ENCODE results near the gene PTBP1.

PTBP1 gene

DNA sequence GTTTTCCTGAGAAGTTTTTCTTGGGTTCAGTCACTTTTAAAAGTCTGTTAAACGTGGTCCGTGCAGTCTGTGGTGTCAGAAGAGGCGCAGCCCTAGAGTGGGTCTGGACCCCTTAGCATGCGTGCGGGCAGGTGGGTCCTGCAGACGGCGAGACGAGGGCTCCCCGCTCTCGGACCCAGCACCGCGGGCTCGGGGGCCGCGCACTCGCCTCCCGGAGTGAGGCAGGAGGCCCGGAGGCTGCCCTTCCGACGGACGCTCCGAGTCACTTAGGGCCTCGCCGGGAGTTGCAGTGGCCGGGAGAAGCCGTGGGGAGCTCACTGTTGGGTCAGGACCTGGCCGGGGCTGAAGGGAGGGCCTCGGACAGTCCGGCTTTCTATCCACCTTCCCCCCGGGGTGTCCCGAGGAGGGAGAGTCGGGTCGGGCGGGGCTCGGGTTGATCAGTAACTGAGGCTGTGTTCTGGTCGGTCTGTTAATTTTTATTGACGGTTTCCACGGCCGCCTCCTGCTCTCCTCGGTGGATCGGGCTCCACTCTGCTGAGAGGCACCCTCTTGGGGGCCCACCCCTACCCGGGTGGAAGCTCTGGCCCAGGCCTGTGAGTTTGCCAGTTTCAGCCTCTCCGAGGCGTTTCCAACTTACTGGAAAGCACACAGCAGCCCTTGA is 1.3 kb downstream of the PTBP1 start:
- no peak for DNase-seq

DNA sequence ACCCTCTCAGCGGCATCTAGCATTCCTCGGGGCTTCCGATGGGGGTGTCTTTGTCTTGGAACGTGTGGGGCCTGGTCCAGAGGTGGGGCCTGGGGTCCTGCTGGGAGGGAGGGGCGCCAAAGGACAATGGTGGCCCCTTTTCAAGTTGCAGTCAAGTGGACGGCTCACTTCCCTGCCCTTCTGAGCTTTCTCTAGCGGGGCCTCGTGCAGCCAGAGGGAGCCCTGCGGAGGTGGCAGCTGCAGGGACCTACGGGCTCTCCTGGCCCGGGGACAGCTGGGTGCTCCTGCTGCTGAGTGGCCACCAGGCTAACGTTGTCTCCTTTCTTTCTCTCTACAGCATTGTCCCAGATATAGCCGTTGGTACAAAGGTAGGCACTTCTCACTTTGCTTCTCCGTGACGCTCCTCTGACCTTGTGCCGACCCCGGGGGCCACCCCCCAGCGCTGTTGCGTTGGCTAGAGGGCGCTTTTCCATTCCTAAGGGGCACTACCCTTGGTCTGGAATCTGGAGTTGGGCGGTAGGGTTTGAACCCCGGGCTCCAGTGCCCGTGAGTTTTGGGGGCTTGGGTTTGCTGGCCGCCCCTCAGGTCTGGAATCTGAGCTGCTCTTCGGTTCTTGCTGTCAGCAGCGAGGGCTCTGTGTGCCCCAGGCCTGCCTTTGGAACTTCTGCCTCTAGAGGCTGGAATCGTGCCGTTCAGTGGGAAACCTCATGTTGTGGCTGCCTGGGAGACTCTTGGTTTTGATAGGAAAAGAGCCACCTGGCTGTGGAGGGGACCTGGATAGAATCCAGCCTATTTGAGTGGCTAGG is 2.0 kb downstream of the PTBP1 start:
- no peak for DNase-seq

DNA sequence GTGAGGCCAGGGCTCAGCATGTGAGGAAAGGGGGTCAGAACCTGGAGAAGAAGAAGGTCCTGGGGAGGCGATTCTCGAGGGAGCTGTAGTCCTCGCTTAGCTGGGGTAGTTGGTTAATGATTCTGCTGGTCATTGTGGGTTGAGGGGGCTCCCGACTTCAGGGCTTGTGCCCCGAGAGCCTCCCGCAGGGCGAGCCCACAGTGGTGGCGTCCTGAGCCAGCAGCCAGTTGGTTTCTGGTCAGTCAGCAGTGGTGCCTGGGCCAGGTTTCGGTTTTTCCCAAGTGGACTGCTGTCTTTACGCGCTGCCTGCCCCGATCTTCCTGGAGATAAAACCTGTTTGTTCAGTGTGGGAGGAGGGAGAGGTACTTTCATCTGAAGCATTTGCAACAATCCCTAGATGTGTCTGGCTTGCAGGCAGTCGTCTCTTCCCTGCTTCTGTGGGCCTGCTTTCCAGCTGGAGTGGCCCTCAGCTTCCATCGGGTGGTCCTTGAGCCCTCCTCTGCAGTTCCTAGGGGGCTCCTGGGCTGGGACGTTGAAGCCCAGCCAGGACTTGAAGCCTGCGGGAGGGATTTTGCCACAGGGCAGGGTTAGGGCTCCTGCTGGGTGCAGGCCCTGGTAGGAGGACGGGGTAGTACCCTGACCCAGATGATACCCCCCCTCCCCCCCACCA is 3.2 kb downstream of the PTBP1 start:
- DNase-seq: no peak

DNA sequence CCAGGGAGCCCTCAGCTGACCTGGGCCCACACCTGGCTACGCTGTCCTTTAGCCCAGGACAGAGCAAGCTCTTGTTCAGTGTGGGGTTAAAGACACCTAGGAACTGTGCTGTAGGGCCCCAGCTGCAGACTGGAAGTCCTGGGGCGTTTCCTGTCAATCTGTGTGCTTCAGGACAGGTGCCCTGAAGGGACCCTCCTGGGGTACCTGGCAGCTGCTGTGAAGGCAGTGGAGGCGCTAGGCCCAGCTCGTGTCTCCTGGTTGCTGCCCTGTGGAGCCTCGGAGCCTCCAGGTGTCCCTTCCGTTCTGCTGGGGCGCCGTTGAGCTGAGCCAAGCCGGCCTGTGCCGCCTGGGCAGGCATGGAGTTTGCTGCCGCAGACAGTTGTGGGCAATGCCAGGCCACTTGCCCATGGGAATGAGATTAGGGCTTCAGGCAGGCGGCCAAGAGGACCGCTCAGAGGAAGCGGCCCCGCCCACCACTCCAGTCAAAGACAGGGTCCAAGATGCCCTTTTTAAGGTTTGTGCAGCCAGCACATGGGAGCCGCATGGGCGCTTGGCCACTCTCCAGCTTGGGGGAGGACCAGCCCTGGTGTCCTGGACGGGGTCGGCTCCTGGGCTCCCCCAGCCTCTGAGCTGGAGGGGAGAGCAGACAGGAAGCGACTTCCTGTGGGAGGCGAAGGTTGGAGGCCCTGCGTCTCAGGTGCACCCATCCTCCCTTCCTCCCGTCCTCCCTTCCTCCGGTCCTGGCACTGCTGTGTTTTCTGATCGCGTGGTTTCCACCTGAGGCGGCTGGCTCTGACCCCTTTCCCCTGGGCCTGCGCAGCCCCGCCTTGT is 4.0 kb downstream of the PTBP1 start:
- DNase-seq: no peak

DNA sequence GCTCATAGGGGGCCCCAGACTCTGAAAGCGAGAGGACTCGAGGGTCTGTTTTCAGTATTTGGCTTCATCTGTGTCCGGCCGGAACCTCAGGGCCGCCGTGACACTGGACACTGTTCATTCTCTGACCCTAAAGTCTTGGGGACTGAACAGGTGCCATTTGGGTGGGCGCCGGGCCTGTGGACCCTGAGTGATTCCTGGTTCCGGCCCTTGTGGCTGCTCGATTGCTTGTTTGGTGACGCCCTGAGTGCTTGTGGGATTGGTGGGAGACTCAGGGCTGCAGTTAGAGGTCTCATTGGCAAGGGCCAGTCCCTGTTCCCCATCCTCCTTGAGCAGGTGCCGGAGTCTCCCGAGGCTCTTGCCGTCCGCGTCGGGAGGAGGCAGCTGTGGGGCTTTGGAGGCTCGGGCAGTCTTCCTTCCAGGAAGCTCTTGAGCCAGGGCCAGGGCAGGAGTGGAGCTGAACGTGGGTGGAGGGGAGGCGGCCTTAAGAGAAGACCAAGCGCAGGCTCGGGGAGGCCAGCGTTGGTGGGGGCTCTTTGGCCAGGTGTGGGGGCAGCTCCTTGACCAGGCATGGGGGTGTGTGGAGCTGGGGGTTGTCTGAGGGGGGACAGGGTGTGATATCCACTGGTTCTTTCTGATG is 4.7 kb downstream of the PTBP1 start:
- DNase-seq: no peak

DNA sequence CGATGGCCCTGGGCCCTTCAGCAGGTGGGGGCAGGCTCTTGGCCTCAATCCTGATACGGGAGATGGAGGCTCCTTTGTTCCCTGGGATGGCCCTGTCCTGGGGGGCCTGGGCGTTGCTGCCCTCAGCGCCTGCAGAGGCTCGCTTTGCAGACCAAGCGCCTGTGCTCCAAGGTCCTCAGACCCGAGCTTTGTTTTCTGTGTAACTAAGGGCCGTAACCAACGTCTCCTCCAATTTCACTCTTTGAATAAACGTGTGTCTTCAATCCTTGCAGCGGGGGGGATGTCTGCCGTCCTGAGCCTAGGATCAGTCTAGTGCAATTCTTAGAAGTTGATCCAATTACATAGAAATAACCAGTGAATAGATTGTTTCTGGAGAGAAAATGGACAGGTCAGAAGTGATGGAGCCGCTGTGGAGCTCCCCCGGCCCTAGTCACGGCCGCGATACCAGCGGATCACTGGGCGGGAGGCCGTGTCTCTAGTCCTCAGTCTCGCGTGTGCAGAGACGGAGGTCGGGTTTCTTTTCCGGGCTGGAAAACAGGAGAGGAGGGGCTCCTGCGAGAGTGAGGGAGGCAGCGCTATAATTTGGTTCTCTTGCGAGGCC is 5.3 kb downstream of the PTBP1 start:
- no peak for DNase-seq

DNA sequence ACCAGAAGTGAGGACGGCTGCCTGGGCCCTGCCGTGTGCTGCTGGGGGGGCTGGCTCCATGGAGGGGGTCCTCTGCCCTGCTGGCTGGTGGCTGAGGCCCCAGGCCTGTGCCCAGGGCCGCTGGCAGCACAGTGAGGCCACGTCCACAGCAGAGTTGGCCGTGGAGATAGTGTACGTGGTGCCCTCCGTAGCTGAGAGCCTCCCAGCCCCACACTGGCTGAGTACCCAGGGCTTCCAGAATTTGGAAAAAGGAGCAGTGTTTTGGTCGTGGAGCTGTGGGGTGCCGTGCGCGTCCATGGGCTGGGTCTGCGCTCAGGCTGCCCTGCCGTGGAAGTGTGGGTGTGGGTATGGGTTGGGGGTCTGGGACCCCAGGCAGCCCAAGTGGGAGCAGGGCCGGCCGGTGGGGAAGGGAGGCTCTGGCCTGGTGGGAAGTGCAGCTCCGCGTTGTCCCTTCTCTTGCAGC is 5.9 kb downstream of the PTBP1 start:
- DNase-seq: no peak

DNA sequence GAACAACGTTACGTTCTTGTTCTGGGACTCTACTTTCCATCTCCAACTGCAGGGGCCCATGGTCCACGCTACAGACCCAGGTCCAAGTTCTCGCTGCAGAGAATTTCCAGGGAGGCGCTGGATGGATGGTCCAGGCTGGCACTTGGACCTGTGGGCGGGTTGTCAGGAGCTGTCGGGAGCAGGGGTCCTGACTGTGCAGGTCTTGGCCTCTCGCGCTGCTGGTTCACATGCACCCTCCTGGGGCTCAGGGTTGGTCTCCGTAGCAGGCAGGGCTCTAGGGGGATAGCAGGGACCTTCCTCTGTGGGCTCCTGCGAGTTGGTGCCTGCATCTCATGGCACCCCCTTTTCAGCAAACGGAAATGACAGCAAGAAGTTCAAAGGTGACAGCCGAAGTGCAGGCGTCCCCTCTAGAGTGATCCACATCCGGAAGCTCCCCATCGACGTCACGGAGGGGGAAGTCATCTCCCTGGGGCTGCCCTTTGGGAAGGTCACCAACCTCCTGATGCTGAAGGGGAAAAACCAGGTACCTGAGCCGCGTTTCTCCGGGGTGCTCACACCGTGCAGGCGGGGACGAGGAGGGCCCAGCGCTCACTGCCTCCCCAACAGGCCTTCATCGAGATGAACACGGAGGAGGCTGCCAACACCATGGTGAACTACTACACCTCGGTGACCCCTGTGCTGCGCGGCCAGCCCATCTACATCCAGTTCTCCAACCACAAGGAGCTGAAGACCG is 6.6 kb downstream of the PTBP1 start:
- no peak for DNase-seq

DNA sequence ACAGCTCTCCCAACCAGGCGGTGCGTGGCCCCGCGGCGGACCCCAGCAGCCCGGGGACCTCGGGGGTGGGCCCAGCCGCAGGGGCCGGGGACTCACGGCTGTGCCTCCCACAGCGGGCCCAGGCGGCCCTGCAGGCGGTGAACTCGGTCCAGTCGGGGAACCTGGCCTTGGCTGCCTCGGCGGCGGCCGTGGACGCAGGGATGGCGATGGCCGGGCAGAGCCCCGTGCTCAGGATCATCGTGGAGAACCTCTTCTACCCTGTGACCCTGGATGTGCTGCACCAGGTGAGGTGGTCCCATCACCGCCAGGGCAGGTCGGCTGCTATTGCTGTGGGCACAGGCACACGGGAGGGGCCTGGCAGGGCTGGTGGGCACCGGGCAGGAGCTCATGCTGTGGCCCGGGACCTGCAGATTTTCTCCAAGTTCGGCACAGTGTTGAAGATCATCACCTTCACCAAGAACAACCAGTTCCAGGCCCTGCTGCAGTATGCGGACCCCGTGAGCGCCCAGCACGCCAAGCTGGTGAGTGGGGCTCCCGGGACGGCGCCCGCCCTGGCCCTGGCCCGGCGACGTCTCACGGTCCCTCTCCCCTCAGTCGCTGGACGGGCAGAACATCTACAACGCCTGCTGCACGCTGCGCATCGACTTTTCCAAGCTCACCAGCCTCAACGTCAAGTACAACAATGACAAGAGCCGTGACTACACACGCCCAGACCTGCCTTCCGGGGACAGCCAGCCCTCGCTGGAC is 7.3 kb downstream of the PTBP1 start:
- no peak for DNase-seq

DNA sequence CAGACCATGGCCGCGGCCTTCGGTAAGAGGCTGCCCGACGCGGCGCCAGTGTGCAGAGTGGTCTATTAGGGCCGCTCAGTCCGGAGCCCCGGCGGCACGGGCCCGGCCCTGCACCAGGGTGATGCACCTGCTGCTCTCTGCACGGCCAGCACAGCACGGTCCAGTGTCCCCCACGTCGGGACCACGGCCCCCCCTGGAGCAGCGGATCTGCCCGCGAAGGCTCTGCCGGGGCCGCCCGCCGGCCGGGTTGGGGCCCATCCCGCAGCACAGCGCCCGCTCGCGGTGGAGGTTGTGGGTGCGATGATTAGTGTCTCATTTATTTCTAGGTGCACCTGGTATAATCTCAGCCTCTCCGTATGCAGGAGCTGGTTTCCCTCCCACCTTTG is 7.9 kb downstream of the PTBP1 start:
- DNase-seq: no peak

DNA sequence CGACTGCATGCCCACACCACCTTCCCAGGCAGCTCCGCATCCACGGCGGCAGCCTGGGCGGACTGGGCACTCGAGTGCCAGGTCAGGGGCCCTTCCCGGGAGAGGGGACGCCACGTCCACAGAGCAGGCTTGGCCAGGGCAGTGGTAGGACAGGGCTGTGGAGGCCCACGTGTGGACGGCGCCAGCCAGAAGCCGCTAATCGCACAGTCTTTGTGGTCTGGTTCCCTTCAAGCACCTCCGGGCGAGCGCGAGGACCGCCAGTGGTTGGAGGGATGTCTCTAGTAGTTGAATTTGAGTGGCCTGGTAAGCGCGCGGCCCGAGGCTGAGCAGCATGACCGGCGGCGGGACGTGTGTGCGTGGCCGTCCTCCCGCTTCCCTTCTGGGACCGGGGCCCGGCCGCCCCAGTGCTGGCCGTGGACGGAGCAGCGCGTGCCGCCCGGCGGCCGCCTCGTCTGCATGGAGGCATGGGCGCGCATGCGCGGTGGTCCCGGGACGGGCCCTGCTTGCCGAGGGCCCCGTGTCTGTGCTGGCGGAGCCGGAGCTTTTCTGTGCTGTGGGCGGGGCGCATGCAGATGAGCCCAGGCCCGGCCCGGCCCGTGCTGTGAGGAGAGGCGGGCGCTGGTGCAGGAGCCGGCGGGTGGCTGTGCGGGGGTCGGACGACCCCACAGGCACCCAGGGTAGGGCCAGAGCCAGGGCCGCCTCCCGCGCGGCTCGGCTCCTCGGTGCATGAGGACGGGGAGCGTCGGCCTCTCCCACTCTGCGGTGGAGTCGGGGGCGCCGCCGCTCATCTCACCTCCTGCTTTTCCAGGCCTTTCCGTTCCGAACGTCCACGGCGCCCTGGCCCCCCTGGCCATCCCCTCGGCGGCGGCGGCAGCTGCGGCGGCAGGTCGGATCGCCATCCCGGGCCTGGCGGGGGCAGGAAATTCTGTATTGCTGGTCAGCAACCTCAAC is 8.6 kb downstream of the PTBP1 start:
- DNase-seq: no peak

DNA sequence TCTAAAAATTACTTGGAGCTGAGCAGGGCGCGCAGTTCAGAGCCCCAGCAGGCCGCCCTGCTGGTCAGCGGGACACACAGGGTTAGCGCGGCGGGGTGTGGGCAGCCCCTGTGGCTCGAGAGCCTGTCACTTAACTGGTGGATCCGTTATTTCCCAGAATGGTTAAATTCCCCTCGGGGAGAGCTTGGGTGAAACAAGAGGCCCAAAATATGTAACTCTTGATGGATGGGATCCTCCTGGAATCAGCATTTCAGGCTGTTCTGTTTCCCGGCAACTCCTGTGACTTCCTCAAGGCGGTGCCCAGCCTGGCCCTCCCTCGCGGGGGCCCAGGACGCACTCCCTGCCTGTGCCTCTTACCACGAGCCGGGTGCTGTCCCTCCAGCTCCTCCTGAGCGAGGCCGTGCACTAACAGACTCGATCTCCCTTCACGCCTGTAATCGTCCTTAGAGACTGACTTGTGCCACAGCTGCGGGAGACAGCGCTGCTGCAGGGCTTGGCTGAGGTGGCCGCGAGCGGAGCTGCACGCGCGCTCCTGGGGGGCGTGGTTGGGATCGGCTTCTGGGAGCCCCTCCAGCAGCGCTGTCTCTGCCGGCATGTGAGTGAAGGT is 9.7 kb downstream of the PTBP1 start:
- DNase-seq: no peak

DNA sequence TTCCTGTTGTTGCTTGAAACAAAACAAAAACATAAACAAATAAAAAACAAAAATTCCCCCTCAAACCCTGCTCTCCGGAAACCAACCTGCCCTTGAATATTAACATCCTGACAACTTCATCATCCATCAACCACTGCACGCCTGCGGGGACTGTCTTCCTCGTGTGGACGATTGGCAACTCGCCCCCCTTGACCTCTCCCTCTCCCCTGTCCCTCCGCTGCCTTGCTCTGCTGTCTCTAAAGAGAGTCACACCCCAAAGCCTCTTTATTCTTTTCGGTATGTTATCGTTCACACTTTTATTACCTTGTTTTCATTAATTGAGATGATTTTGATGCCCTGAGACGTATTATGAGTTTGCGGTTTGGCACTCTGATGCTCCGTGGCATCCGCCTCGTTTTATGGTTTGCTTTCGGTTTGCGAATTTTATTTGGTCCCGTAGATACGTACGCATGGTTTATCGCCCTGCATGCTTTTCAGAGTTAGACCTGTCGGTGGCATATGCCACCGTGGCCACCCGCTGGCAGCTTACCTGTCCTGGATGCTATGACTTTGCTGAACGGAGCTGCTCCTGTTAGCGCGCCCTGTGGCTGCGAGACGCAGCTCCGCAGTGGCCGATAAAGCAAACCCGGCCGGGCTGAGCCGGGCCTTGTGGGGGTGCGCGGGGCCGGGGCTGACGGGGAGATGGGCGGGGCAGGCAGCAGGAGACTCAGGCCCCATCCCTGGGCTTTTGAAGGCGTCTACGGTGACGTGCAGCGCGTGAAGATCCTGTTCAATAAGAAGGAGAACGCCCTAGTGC is 10.6 kb downstream of the PTBP1 start:
- no peak for DNase-seq

DNA sequence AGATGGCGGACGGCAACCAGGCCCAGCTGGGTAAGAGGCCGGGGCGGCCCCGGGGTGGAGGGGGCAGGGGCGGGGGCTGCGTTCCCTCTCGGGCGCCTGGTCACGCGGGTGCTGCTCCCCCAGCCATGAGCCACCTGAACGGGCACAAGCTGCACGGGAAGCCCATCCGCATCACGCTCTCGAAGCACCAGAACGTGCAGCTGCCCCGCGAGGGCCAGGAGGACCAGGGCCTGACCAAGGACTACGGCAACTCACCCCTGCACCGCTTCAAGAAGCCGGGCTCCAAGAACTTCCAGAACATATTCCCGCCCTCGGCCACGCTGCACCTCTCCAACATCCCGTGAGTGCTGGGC is 11.1 kb downstream of the PTBP1 start:
- no peak for DNase-seq

DNA sequence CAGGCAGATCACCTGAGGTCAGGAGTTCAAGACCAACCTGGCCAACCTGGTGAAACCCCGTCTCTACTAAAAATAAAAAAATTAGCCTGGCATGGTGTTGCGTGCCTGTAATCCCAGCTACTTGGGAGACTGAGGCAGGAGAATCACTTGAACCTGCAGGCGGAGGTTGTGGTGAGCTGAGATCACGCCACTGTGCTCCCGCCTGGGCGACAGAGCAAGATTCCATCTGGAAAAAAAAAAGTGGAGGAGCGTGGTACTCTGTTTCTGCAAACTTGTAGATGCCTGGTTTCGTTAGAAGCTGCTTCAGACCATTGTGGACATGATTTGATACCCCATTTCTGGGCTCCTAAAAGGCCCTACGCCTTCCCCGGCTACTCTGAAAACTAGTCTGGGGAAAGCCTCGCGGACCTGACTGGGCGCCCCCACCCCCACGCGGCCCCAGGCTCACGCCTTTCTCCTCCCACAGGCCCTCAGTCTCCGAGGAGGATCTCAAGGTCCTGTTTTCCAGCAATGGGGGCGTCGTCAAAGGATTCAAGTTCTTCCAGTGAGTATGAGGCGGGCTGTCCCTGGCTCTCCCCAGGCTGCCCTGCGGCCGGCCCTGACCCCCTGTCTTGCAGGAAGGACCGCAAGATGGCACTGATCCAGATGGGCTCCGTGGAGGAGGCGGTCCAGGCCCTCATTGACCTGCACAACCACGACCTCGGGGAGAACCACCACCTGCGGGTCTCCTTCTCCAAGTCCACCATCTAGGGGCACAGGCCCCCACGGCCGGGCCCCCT is 13.0 kb downstream of the PTBP1 start:
- no peak for DNase-seq

DNA sequence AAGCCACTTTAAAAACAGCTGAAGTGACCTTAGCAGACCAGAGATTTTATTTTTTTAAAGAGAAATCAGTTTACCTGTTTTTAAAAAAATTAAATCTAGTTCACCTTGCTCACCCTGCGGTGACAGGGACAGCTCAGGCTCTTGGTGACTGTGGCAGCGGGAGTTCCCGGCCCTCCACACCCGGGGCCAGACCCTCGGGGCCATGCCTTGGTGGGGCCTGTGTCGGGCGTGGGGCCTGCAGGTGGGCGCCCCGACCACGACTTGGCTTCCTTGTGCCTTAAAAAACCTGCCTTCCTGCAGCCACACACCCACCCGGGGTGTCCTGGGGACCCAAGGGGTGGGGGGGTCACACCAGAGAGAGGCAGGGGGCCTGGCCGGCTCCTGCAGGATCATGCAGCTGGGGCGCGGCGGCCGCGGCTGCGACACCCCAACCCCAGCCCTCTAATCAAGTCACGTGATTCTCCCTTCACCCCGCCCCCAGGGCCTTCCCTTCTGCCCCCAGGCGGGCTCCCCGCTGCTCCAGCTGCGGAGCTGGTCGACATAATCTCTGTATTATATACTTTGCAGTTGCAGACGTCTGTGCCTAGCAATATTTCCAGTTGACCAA is 13.7 kb downstream of the PTBP1 start:
- no peak for DNase-seq

DNA sequence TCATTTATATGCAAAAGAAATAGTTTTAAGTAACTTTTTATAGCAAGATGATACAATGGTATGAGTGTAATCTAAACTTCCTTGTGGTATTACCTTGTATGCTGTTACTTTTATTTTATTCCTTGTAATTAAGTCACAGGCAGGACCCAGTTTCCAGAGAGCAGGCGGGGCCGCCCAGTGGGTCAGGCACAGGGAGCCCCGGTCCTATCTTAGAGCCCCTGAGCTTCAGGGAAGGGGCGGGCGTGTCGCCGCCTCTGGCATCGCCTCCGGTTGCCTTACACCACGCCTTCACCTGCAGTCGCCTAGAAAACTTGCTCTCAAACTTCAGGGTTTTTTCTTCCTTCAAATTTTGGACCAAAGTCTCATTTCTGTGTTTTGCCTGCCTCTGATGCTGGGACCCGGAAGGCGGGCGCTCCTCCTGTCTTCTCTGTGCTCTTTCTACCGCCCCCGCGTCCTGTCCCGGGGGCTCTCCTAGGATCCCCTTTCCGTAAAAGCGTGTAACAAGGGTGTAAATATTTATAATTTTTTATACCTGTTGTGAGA is 14.3 kb downstream of the PTBP1 start:
- no peak for DNase-seq
